NCI-H524 treated with DMSO at 0.1 percent for 48 hours (cell line): ENCODE measurements around the gene MC1R.
"Not testable (repeated sequence)": the region's sequence is repeated elsewhere in the genome, so short reads cannot be mapped to it uniquely, and the experiment has no call there.

Experiments
- DNase-seq: peaks from one replicate; lab custom pipeline; 2025; lab: John Stamatoyannopoulos, UW

MC1R gene

GRCh38 chr16:89914642-89915285 is 3.9 kb upstream of the MC1R start:
- not testable (repeated sequence) for DNase-seq

GRCh38 chr16:89915303-89916232 is 3.1 kb upstream of the MC1R start:
- no peak for DNase-seq

- peak; percentile 31 for DNase-seq
These were observed 749 bp upstream of the MC1R start for GRCh38 chr16:89917773-89918452.

GRCh38 chr16:89919535-89920406 is 1.1 kb downstream of the MC1R start:
- no peak for DNase-seq

DNA sequence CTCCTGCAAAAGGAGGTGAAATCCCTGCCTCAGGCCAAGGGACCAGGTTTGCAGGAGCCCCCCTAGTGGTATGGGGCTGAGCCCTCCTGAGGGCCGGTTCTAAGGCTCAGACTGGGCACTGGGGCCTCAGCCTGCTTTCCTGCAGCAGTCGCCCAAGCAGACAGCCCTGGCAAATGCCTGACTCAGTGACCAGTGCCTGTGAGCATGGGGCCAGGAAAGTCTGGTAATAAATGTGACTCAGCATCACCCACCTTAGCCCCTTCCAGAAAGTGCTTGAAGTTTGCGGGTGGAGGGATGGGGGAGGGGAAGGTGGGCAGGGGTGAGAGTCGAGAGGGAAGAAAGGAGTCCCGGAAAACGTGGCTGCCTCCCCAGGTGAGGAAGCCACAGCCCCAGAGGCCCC is 2.1 kb downstream of the MC1R start:
- no peak for DNase-seq

- DNase-seq: no peak
These were observed 2.6 kb downstream of the MC1R start for GRCh38 chr16:89921131-89921701.

DNA sequence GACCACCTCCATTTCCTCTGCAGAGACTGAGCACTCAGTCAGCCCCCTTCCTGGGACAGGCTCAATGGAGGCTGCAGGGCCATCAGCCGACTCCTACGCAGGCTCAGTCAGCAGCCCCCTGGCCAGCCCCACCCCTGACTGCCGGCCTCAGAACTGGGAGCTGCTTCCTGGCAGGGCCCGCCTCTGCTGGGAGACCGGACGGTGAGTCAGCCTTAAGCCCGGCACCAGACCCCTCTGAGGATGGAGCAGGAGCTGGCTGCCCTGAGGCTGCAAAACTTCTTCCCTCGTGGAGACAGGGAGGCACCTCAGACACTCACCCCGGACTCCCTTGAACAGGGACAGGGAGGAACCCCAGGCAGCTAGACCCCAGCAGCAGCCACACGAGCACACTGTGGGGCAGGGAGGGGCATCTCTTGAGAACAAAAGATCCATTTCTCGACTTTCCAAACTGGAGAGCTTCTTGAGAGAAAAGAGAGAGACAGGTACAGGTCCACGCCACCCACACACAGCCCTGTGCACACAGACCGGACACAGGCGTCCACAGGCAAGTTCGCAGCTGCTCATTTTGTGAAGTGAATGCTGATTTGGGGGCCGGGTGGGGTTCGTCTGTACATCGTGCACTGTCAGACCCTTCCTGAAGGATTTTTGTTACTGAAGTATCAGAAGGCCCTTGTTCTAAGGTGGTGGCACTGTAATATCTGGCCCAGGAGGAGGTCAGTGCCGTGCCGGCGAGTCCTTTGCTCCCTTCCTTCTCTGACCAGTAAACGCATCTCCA is 3.2 kb downstream of the MC1R start:
- no peak for DNase-seq

DNA sequence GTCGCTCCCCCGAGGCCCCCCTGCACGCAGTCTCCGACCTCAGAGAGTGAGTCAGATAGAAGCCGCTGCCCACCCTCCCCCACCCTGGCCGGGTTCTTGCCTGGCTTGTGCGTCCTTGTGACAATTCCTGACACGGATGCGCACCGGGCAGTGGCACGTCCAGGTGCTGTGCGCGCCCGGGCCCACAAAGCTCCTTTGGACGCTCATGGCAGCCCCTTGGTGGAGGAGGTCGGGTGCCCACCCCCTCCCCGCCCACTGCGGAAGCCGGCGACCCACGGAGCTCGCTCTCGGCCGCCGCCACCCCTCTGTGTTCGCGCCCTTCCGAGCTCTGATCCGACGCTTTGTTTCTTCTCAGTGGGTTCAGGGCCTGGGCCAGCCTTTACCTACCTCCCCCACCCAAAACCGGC is 3.8 kb downstream of the MC1R start:
- DNase-seq: no peak

GRCh38 chr16:89922884-89923639 is 4.4 kb downstream of the MC1R start, which contains the start of gene TUBB3:
TSS of gene TUBB3 (plus strand) at chr16:89923342. CDS start at chr16:89923402, 60 bp downstream.
- DNase-seq: no peak

- DNase-seq: no peak
These were observed 5.1 kb downstream of the MC1R start for GRCh38 chr16:89923640-89924296.

GRCh38 chr16:89924297-89924924 is 5.7 kb downstream of the MC1R start:
- peak; percentile 74 for DNase-seq

DNA sequence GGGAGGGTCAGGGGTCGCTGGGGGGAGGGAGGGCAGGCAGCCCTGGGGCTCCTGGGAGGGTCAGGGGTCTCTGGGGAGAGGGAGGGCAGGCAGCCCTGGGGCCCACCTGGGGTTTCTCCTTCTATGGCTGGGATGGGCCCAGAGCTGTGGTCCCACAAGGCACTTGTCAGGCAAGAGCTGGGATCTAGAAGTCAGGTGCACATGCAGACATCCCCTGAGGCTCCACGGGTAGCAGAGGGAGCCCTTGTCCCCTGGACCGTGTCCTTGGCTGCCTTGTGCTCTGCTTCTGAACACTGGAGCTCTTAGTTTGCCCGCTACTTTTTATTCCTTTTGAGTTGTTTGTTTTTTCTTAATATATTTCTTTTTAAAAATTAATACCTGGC is 6.3 kb downstream of the MC1R start:
- no peak for DNase-seq

DNA sequence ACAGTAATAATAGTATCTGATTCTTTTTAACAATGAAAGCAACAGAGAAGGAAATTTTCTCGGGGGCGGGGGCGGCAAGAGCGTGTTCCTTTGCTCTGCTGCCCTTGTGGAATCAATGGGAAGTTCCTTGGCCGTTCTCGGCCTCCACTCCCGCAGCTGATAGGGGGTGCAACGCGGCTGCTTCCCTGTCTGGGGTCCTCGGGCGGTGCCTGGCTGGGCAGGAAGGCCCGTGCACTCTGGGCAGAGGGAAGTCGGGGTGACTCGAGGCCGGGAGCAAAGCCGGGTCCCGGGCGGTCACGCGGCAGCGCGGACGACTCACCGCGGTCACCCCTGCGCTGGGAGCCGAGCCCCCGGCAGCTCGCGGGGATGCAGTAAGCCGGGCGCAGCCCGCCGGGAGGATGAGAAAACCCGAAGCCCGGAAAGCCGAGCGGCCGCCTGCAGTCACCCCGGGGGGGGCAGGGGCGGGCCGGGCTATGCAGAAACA is 7.0 kb downstream of the MC1R start:
- no peak for DNase-seq

DNA sequence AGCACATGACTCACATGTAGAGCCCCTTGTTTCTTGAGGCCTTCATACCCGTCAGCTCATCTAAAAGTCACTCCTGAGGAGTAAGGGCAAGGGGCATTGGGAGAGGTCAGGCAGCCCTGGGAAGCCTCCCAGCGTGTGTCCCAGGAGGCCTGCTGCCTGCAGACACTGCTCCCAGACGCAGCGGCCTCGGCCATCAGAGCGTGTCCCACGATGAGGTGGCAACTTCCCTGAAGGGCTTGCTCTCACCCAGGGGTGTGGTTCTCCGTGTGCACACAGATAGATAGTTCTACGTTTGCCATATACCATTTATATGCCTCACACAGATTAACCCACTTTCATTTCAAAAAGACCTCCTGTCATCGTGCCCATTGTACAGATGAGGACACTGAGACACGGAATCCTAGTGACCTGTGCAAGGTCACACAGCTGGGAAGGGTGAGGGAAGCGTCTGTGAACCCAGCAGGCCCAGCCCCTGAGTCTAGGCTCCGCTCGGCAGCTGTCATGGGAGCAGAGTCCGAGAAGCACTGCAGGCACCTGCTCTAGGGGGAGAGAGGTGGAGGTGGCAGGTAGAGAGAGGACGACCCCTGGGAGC is 12.7 kb downstream of the MC1R start:
- DNase-seq: no peak

DNA sequence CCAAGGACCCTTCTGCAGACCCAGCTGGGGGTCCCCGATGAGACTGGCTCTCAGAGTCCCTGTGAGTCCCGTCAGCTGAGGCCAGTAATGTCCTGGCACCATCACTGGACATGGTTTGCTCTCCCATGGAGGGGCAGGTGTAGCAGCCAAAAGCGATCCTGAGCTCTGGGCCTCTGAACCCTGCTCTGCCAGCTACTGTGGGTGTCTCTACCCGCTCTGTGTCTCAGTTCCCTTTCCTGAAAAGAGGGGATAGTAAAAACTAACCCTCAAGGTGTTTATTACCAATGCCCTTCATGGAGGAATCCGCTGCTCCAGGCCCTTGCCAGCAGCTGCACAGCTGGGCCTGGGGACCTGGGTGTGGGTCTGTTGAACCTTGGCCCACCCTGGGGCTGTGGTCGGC is 13.3 kb downstream of the MC1R start:
- no peak for DNase-seq

GRCh38 chr16:89934019-89934418 is 15.4 kb downstream of the MC1R start:
- not testable (repeated sequence) for DNase-seq

- DNase-seq: no peak
These were observed 16.2 kb downstream of the MC1R start for GRCh38 chr16:89934611-89935553.
